Right ventricle myocardium superior (tissue), 1 donor: ENCODE data around the gene PHF10. TPM values are rescaled to one million over a fixed set of nuclear protein-coding genes. Genes with fewer than 3 reads are reported as not detected.
"Not testable (repeated sequence)": the region's sequence is repeated elsewhere in the genome, so short reads cannot be mapped to it uniquely, and the experiment has no call there.

ENCODE experiments used
- ATAC-seq: fragments of 200-7000 bp; cut with Tn5 transposase; one replicate; pipeline ENCODE4 v1.9.1; 2020; ENCODE audit warnings: mild to moderate bottlenecking; ENCODE audit not compliant: poor library complexity
- DNase-seq: peaks from one replicate; pipeline ENCODE4 v3.0.0-alpha.2; 2020
- intact Hi-C: fragments of 100-400 bp; cut with DNase I; formaldehyde crosslinking; loops from one replicate; pipeline ENCODE4 v1.11.2; 2022
- long read RNA-seq: library from polyadenylated mRNA; unstranded; transcript quantifications from one replicate; pipeline ENCODE4 v2.0.0, GENCODE V29; 2021
- total RNA-seq: library from RNA; stranded (reverse); fragmentation: NEBNext Ultra II Directional; extraction: Animal tissue kit (Norgen Biotek cat#: 25700); gene quantifications from one replicate; pipeline ENCODE4 v1.2.1, GENCODE V29; 2021
- donor health status: DM: no; HTN: yes; CAD: no; lungs with severe emphysema.

Gene PHF10
- total RNA-seq, result 53.7 TPM
- long read RNA-seq, full-length matches to known transcripts, result 58 of 96 reads
- long read RNA-seq, partial matches to known transcripts, result 32 of 96 reads
- long read RNA-seq, other reads (novel, unspliced or antisense), result 6 of 96 reads

- peak; percentile 43 for ATAC-seq
- DNase-seq, result peak; percentile 58
- intact Hi-C loops, result no loop called here
Measured at GRCh38 chr6:169724494-169725124, at the start of gene PHF10. PHF10 (minus strand) TSS chr6:169724500; CDS start chr6:169723931, 569 bp downstream.

GRCh38 chr6:169766921-169767736, 42.8 kb upstream of the PHF10 start:
- intact Hi-C loops, result no loop called here
- no peak for DNase-seq
- ATAC-seq, result no peak

- intact Hi-C loops, result no loop called here
- no peak for DNase-seq
- ATAC-seq, result no peak
Measured at GRCh38 chr6:169766232-169766631, 41.9 kb upstream of the PHF10 start.

GRCh38 chr6:169765789-169766188, 41.5 kb upstream of the PHF10 start:
- DNase-seq, intact Hi-C loops, ATAC-seq: not testable (repeated sequence)

- ATAC-seq (no peak), DNase-seq (no peak)
- intact Hi-C loops, result no loop called here
Measured at GRCh38 chr6:169763881-169764280, 39.6 kb upstream of the PHF10 start.

- intact Hi-C loops, result no loop called here
- ATAC-seq (peak; percentile 85), DNase-seq (peak; percentile 69)
Measured at GRCh38 chr6:169763308-169763707, 39.0 kb upstream of the PHF10 start.

GRCh38 chr6:169755162-169755561, 30.9 kb upstream of the PHF10 start:
- intact Hi-C loops, result loop anchor here (10.0 kb wide), 1 partner anchor 800 kb away; the partner anchor contains the start of genes PSMB1 and TBP
- DNase-seq, result no peak

GRCh38 chr6:169752074-169752623, 27.8 kb upstream of the PHF10 start:
- DNase-seq, result no peak
- no peak for ATAC-seq
- intact Hi-C loops, result loop anchor here (10.0 kb wide), 1 partner anchor 803 kb away; the partner anchor contains the start of genes PSMB1 and TBP

More at GRCh38 chr6:169755162-169755561, 30.9 kb upstream of the PHF10 start:
- no peak for ATAC-seq

- DNase-seq (peak; percentile 96), ATAC-seq (peak; percentile 100)
- intact Hi-C loops, result loop anchor here (10.0 kb wide), 1 partner anchor 803 kb away; the partner anchor contains the start of genes PSMB1 and TBP
Measured at GRCh38 chr6:169751242-169752073, 27.2 kb upstream of the PHF10 start, which contains the start of the genes DYNLT2 and ERMARD. DYNLT2 (minus strand) TSS chr6:169751572; CDS start chr6:169751458, 114 bp downstream. ERMARD (plus strand) TSS chr6:169751622; CDS start chr6:169751658, 36 bp downstream.

- ATAC-seq, result no peak
- intact Hi-C loops, result no loop called here
- no peak for DNase-seq
Measured at GRCh38 chr6:169746556-169746955, 22.3 kb upstream of the PHF10 start.

- intact Hi-C loops, result no loop called here
- ATAC-seq (no peak), DNase-seq (no peak)
Measured at GRCh38 chr6:169745405-169745804, 21.1 kb upstream of the PHF10 start.

- ATAC-seq (no peak), DNase-seq (no peak)
- intact Hi-C loops, result no loop called here
Measured at GRCh38 chr6:169741344-169741743, 17.0 kb upstream of the PHF10 start.

- ATAC-seq (no peak), DNase-seq (no peak)
- intact Hi-C loops, result no loop called here
Measured at GRCh38 chr6:169738976-169739529, 14.8 kb upstream of the PHF10 start.

GRCh38 chr6:169738204-169738975, 14.1 kb upstream of the PHF10 start:
- intact Hi-C loops, result no loop called here
- ATAC-seq, result peak; percentile 36
- DNase-seq, result no peak

GRCh38 chr6:169729961-169730360, 5.7 kb upstream of the PHF10 start:
- intact Hi-C loops, result no loop called here
- ATAC-seq (no peak), DNase-seq (no peak)

GRCh38 chr6:169726963-169727362, 2.7 kb upstream of the PHF10 start:
- ATAC-seq (no peak), DNase-seq (no peak)
- intact Hi-C loops, result no loop called here

- no peak for ATAC-seq
- DNase-seq, result no peak
- intact Hi-C loops, result no loop called here
Measured at GRCh38 chr6:169726049-169726400, 1.7 kb upstream of the PHF10 start.
